Measurements from ENCODE around the gene SNRPD2.

Gene SNRPD2

DNA sequence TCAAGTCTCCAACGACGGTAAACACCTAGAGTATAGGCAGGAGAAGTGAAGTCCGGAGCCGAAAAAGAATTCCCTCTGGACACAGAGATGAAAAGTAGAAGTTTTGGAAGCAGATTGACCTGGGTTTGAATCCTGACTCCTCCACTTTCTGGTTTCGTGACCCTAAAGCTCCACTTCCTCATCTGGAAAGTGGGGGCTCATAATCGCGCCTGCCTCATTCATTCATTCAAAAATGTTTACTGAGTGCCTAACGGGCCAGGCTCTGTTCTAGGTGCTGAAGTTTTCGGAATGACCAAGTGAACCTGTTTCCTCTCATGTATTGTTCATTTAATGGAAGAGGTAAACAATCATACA lies 45.4 kb downstream of the SNRPD2 start:
- H4K12ac ChIP-seq (ENCODE audit: low read depth, low read length) = no peak overlapping the region
- no peak overlapping the region for H3K18ac ChIP-seq (ENCODE audit: low read length)
- H3K4me1 ChIP-seq (ENCODE audit: control insufficient read depth in 1 of 2, insufficient read depth in 2 of 2, low read length in 2 of 2) = peaks cover 14 to 20% of the 10 kb centered on the region in 2 experiments
- H2AFZ ChIP-seq (ENCODE audit: insufficient read depth, low read length, poor library complexity) = peak overlapping the region; percentile 11
- H4K91ac ChIP-seq (ENCODE audit: low read depth, low read length) = no peak overlapping the region
- no peak overlapping the region for H3K4me2 ChIP-seq (ENCODE audit: low read length)
- H3K9me3 ChIP-seq (ENCODE audit: insufficient read depth, low read depth, low read length) = peaks cover 2% of the 10 kb centered on the region
- no peak overlapping the region for H2BK120ac ChIP-seq (ENCODE audit: insufficient read depth, low read length, poor library complexity)
- H3K23ac ChIP-seq (ENCODE audit: low read length) = no peak overlapping the region
- no peak for DNase-seq
- no peak overlapping the region for H3K4ac ChIP-seq (ENCODE audit: low read depth, low read length)
- no peak overlapping the region for H2AK5ac ChIP-seq (ENCODE audit: low read length)
- H4K8ac ChIP-seq (ENCODE audit: low read depth, low read length) = no peak overlapping the region
- H3K79me2 ChIP-seq (ENCODE audit: control insufficient read depth, insufficient read depth, low read length, poor library complexity) = no peaks in the 10 kb centered on the region
- H2BK12ac ChIP-seq (ENCODE audit: low read length) = no peak overlapping the region
- H3K4me3 ChIP-seq (ENCODE audit: low read depth, low read length) = no peak overlapping the region
- peaks cover 5% of the 10 kb centered on the region for H3K79me1 ChIP-seq (ENCODE audit: low read length)
- no peak overlapping the region for H3K27ac ChIP-seq (ENCODE audit: low read depth, low read length)
- no peak overlapping the region for H2BK5ac ChIP-seq (ENCODE audit: low read depth, low read length, poor library complexity)
- no peaks in the 10 kb centered on the region for H3K36me3 ChIP-seq (ENCODE audit: control insufficient read depth in 1 of 2, insufficient read depth in 2 of 2, low read length in 2 of 2)
- H3K14ac ChIP-seq (ENCODE audit: low read length) = no peak overlapping the region
- H3K27me3 ChIP-seq (ENCODE audit: insufficient read depth, low read length) = peaks cover 9% of the 10 kb centered on the region
- WGBS (ENCODE audit: extremely low coverage, insufficient coverage, insufficient read length) = no CpG with 5 or more reads among the region's 9 CpGs
- H3K9ac ChIP-seq (ENCODE audit: low read length) = no peak overlapping the region

GRCh38 chr19:45645631-45646344 lies 46.0 kb downstream of the SNRPD2 start:
- Histone ChIP-seq H3K4ac (ENCODE audit: low read depth, low read length) (no peak overlapping the region), H3K9me3 (ENCODE audit: insufficient read depth, low read depth, low read length) (peaks cover 2% of the 10 kb centered on the region), H3K79me1 (ENCODE audit: low read length) (peaks cover 6% of the 10 kb centered on the region), H2BK120ac (ENCODE audit: insufficient read depth, low read length, poor library complexity) (no peak overlapping the region), H3K4me1 (ENCODE audit: control insufficient read depth in 1 of 2, insufficient read depth in 2 of 2, low read length in 2 of 2) (peaks cover 16 to 24% of the 10 kb centered on the region in 2 experiments), H3K23ac (ENCODE audit: low read length) (no peak overlapping the region), H3K4me2 (ENCODE audit: low read length) (peak overlapping the region; percentile 48), H3K4me3 (ENCODE audit: low read depth, low read length) (no peak overlapping the region), H3K36me3 (ENCODE audit: control insufficient read depth in 1 of 2, insufficient read depth in 2 of 2, low read length in 2 of 2) (no peaks in the 10 kb centered on the region), H3K9ac (ENCODE audit: low read length) (no peak overlapping the region), H2AK5ac (ENCODE audit: low read length) (no peak overlapping the region), H3K27me3 (ENCODE audit: insufficient read depth, low read length) (peaks cover 9% of the 10 kb centered on the region), H4K12ac (ENCODE audit: low read depth, low read length) (no peak overlapping the region), H4K91ac (ENCODE audit: low read depth, low read length) (no peak overlapping the region), H2BK12ac (ENCODE audit: low read length) (no peak overlapping the region), H4K8ac (ENCODE audit: low read depth, low read length) (no peak overlapping the region), H3K27ac (ENCODE audit: low read depth, low read length) (no peak overlapping the region), H3K18ac (ENCODE audit: low read length) (no peak overlapping the region), H3K14ac (ENCODE audit: low read length) (no peak overlapping the region), H2AFZ (ENCODE audit: insufficient read depth, low read length, poor library complexity) (peak overlapping the region; percentile 11), H2BK5ac (ENCODE audit: low read depth, low read length, poor library complexity) (no peak overlapping the region), H3K79me2 (ENCODE audit: control insufficient read depth, insufficient read depth, low read length, poor library complexity) (no peaks in the 10 kb centered on the region)
- WGBS (ENCODE audit: extremely low coverage, insufficient coverage, insufficient read length) = no CpG with 5 or more reads among the region's 27 CpGs
- DNase-seq = peak; percentile 84 to 92

DNA sequence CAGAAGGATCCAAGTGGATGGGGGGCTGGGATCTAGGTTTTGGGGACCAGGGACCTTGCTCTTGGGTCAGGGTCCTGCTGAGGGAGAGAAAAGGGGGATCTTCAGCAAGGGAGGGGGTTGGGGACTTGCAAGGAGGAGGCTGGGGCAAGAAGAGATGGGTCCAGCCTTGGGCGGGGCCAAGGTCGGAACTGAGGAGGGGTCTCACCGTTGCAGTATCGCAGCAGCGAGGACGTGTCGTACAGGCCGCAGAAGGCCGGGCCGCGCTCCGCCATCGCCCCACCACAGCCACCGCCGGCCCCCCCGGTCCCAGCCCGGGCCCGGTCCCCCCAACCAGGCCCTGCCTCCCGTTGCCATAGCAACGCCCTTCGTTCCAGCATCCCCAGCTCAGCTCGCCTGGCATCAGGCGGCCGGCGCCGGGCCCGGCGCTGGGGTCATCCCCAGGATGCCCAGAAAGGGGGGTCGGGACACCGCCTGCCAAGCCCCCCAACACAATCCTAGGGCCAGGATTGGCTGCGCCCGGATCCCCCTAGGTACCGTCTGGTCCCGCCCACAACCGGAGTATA lies 46.6 kb downstream of the SNRPD2 start:
- Histone ChIP-seq H2BK12ac (ENCODE audit: low read length) (no peak overlapping the region), H3K4ac (ENCODE audit: low read depth, low read length) (no peak overlapping the region), H3K27me3 (ENCODE audit: insufficient read depth, low read length) (peaks cover 9% of the 10 kb centered on the region), H3K9me3 (ENCODE audit: insufficient read depth, low read depth, low read length) (peaks cover 2% of the 10 kb centered on the region), H2BK5ac (ENCODE audit: low read depth, low read length, poor library complexity) (no peak overlapping the region), H2AFZ (ENCODE audit: insufficient read depth, low read length, poor library complexity) (no peak overlapping the region), H3K4me2 (ENCODE audit: low read length) (peak overlapping the region; percentile 48), H2AK5ac (ENCODE audit: low read length) (no peak overlapping the region), H4K8ac (ENCODE audit: low read depth, low read length) (no peak overlapping the region), H4K12ac (ENCODE audit: low read depth, low read length) (no peak overlapping the region), H4K91ac (ENCODE audit: low read depth, low read length) (no peak overlapping the region), H3K23ac (ENCODE audit: low read length) (no peak overlapping the region), H3K36me3 (ENCODE audit: control insufficient read depth in 1 of 2, insufficient read depth in 2 of 2, low read length in 2 of 2) (no peaks in the 10 kb centered on the region), H3K4me3 (ENCODE audit: low read depth, low read length) (no peak overlapping the region), H3K9ac (ENCODE audit: low read length) (no peak overlapping the region), H3K27ac (ENCODE audit: low read depth, low read length) (no peak overlapping the region), H3K18ac (ENCODE audit: low read length) (no peak overlapping the region), H2BK120ac (ENCODE audit: insufficient read depth, low read length, poor library complexity) (no peak overlapping the region), H3K4me1 (ENCODE audit: control insufficient read depth in 1 of 2, insufficient read depth in 2 of 2, low read length in 2 of 2) (peaks cover 17 to 25% of the 10 kb centered on the region in 2 experiments), H3K79me2 (ENCODE audit: control insufficient read depth, insufficient read depth, low read length, poor library complexity) (no peaks in the 10 kb centered on the region), H3K79me1 (ENCODE audit: low read length) (peaks cover 6% of the 10 kb centered on the region), H3K14ac (ENCODE audit: low read length) (no peak overlapping the region)
- DNase-seq = no peak
- no CpG with 5 or more reads among the region's 35 CpGs for WGBS (ENCODE audit: extremely low coverage, insufficient coverage, insufficient read length)

DNA sequence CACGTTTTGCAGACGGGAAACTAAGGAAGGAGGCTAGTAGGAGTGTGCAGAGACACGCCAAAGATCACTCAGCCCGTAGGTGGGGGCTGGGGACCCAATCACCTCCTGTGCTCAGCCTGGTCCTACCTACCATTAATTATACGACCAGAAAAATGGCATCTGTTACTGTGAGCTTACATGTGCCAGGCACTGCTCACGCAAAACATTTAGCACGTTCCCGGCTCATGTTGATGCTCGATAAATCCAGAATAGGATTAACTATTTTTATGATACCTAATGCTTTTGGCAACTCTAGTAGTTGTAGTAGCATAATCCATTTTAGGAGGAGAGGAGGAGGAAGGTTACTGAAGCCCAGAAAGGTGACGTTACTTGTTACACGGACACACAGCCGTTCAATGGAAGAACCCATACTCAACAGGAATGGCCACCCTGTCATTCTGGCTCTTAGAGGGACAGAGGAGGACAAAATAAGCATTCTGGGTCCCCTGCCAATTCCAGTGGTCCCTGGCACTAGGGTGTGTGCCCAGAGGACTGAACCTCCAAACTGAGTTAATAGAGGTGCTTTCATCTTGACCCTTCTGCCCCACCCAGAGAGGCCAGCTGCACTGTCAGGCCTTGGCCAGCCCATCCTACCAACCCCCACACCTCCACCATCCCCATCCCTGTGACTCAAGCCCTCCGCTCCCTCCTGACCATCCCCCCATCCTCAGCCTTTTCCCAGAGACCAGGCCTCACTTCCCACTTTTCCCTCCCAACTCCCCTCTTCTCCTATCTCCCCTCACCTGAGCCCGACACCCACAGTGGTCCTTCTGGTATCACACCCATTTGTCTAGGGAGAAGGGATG lies 47.6 kb downstream of the SNRPD2 start:
- Histone ChIP-seq H3K14ac (ENCODE audit: low read length) (no peak overlapping the region), H2BK12ac (ENCODE audit: low read length) (no peak overlapping the region), H3K79me1 (ENCODE audit: low read length) (peaks cover 6% of the 10 kb centered on the region), H4K12ac (ENCODE audit: low read depth, low read length) (no peak overlapping the region), H3K4ac (ENCODE audit: low read depth, low read length) (no peak overlapping the region), H2BK5ac (ENCODE audit: low read depth, low read length, poor library complexity) (no peak overlapping the region), H3K4me3 (ENCODE audit: low read depth, low read length) (no peak overlapping the region), H3K9me3 (ENCODE audit: insufficient read depth, low read depth, low read length) (peaks cover 2% of the 10 kb centered on the region), H3K27ac (ENCODE audit: low read depth, low read length) (no peak overlapping the region), H3K4me2 (ENCODE audit: low read length) (peak overlapping the region; percentile 66), H3K27me3 (ENCODE audit: insufficient read depth, low read length) (peaks cover 9% of the 10 kb centered on the region), H3K79me2 (ENCODE audit: control insufficient read depth, insufficient read depth, low read length, poor library complexity) (no peaks in the 10 kb centered on the region), H2BK120ac (ENCODE audit: insufficient read depth, low read length, poor library complexity) (no peak overlapping the region), H3K4me1 (ENCODE audit: control insufficient read depth in 1 of 2, insufficient read depth in 2 of 2, low read length in 2 of 2) (peaks cover 17 to 25% of the 10 kb centered on the region in 2 experiments), H4K8ac (ENCODE audit: low read depth, low read length) (no peak overlapping the region), H3K18ac (ENCODE audit: low read length) (no peak overlapping the region), H3K36me3 (ENCODE audit: control insufficient read depth in 1 of 2, insufficient read depth in 2 of 2, low read length in 2 of 2) (no peaks in the 10 kb centered on the region), H2AK5ac (ENCODE audit: low read length) (no peak overlapping the region), H2AFZ (ENCODE audit: insufficient read depth, low read length, poor library complexity) (no peak overlapping the region), H4K91ac (ENCODE audit: low read depth, low read length) (no peak overlapping the region), H3K9ac (ENCODE audit: low read length) (no peak overlapping the region), H3K23ac (ENCODE audit: low read length) (no peak overlapping the region)
- DNase-seq = no peak
- no CpG with 5 or more reads among the region's 14 CpGs for WGBS (ENCODE audit: extremely low coverage, insufficient coverage, insufficient read length)

Data from trophoblast cell (in vitro differentiated cells and primary cell).